Smooth muscle cell (in vitro differentiated cells): ENCODE results near the gene ADGRA1. TPM values are rescaled to one million over a fixed set of nuclear protein-coding genes. Genes with fewer than 3 reads are reported as not detected.

Experiments
- DNase-seq: peaks from one replicate; lab custom pipeline; 2025; ENCODE audit not compliant: unreplicated experiment; lab: John Stamatoyannopoulos, UW
- H2AFZ ChIP-seq: fragments of 200-600 bp; sonication (generic); 2 replicates; pipeline ENCODE4 v1.6.0; 2016; ENCODE audit warnings: antibody characterized with exemption, low read depth, mild to moderate bottlenecking
- H3F3A ChIP-seq: fragments of 200-600 bp; sonication (generic); 2 replicates; pipeline ENCODE4 v1.6.0; 2017; ENCODE audit warnings: antibody characterized with exemption, low read depth
- H3K27ac ChIP-seq: fragments of 200-600 bp; sonication (generic); 2 replicates; pipeline ENCODE4 v1.5.1; 2016; ENCODE audit warnings: low read depth, mild to moderate bottlenecking
- H3K27me3 ChIP-seq: fragments of 200-600 bp; sonication (generic); 2 replicates; pipeline ENCODE4 v1.6.1; 2016; ENCODE audit warnings: low read depth, mild to moderate bottlenecking
- H3K36me3 ChIP-seq: fragments of 200-600 bp; sonication (generic); 2 replicates; pipeline ENCODE4 v1.5.1; 2016; ENCODE audit warnings: low read depth
- H3K4me1 ChIP-seq: fragments of 200-600 bp; sonication (generic); 2 replicates; pipeline ENCODE4 v1.5.1; 2016; ENCODE audit warnings: low read depth
- H3K4me2 ChIP-seq: fragments of 200-600 bp; sonication (generic); 2 replicates; pipeline ENCODE4 v1.6.0; 2016; ENCODE audit warnings: mild to moderate bottlenecking
- H3K4me3 ChIP-seq: fragments of 200-600 bp; sonication (generic); 2 replicates; pipeline ENCODE4 v1.5.1; 2016; ENCODE audit warnings: mild to moderate bottlenecking
- H3K79me2 ChIP-seq: fragments of 200-600 bp; sonication (generic); 2 replicates; pipeline ENCODE4 v1.6.0; 2016; ENCODE audit warnings: low read depth, mild to moderate bottlenecking
- H3K9ac ChIP-seq: fragments of 200-600 bp; sonication (generic); 2 replicates; pipeline ENCODE4 v1.6.0; 2016; ENCODE audit warnings: low read depth
- H3K9me3 ChIP-seq: fragments of 200-600 bp; sonication (generic); replicated peaks from 2 replicates; pipeline ENCODE4 v1.5.1; 2016; ENCODE audit warnings: low read depth
- H4K20me1 ChIP-seq: fragments of 200-600 bp; sonication (generic); 2 replicates; pipeline ENCODE4 v1.6.0; 2016; ENCODE audit warnings: low read depth
- CTCF ChIP-seq: fragments of 200-600 bp; sonication (generic); IDR thresholded peaks from 2 replicates; pipeline ENCODE4 v1.5.1; 2017; ENCODE audit warnings: borderline replicate concordance, mild to moderate bottlenecking, antibody characterized with exemption; ENCODE audit not compliant: insufficient read depth, poor library complexity, severe bottlenecking
- WGBS: methylation state at CpG from one replicate; pipeline ENCODE4 v1.1.7; 2016; ENCODE audit warnings: low lambda C conversion rate; 5-methylcytosine and 5-hydroxymethylcytosine counted together
- polyA plus RNA-seq: library from polyadenylated mRNA; unstranded; fragments of >200 nt; fragmentation: Nextera tagmentation; extraction: Ambion mirVana; gene quantifications from 2 replicates; pipeline ENCODE4 v1.2.1, GENCODE V29; 2016
- total RNA-seq: library from RNA; depleted of rRNA; stranded (reverse); fragments of >200 nt; gene quantifications from 2 replicates; pipeline ENCODE4 v1.2.3, GENCODE V29; 2014

Gene ADGRA1
- total and polyA plus RNA-seq, 2 experiments from 2014 or later = not detected

DNA sequence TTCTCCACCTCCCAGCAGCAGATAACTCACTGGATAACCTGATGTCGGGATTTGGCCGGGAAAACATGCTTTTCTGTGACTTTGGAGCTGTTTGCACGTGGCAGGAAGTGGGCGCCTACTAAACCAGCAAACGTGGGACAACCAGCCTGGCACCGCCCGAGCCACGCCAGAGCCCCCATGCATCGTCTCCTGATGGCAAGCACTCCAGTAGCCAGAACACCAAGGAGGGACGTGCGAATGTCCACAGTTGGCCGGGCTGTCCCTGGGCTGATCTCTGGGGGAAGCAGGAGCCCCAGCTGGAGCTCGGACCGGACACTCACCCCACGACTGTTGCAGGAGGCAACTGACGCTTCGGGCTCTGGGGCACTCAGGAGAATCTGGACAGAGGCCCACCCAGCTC is 7.1 kb downstream of the ADGRA1 start:
- H3K4me1 ChIP-seq = no peaks in the 10 kb centered on the region
- H3K79me2 ChIP-seq = no peaks in the 10 kb centered on the region
- 90% methylated on average over 17 of the region's 17 CpGs for whole genome bisulfite sequencing
- H3K9me3 ChIP-seq = no peaks in the 10 kb centered on the region
- peaks cover 45% of the 10 kb centered on the region for H3K27me3 ChIP-seq
- no peaks in the 10 kb centered on the region for H4K20me1 ChIP-seq
- H3K4me2 ChIP-seq = no peak overlapping the region
- DNase-seq = no peak
- H2AFZ ChIP-seq = no peak overlapping the region
- no peak for TF ChIP-seq CTCF
- H3K4me3 ChIP-seq = no peak overlapping the region
- no peak overlapping the region for H3K9ac ChIP-seq
- no peak overlapping the region for H3K27ac ChIP-seq
- H3F3A ChIP-seq = no peaks in the 10 kb centered on the region
- H3K36me3 ChIP-seq = no peaks in the 10 kb centered on the region

GRCh38 chr10:133095586-133095985 is 7.9 kb downstream of the ADGRA1 start:
- no peaks in the 10 kb centered on the region for H3K9me3 ChIP-seq
- no peak overlapping the region for H3K9ac ChIP-seq

GRCh38 chr10:133096616-133097269 is 9.0 kb downstream of the ADGRA1 start:
- Histone ChIP-seq H3K79me2 (no peaks in the 10 kb centered on the region), H3K4me3 (no peak overlapping the region), H3K9me3 (no peaks in the 10 kb centered on the region), H3K36me3 (no peaks in the 10 kb centered on the region), H3K27me3 (peaks cover 39% of the 10 kb centered on the region), H3K4me2 (no peak overlapping the region), H3F3A (no peaks in the 10 kb centered on the region), H4K20me1 (no peaks in the 10 kb centered on the region), H3K4me1 (no peaks in the 10 kb centered on the region), H2AFZ (no peak overlapping the region), H3K9ac (no peak overlapping the region), H3K27ac (no peak overlapping the region)
- no peak for DNase-seq
- TF ChIP-seq CTCF = no peak
- WGBS = 82% methylated on average over 28 of the region's 28 CpGs

More at GRCh38 chr10:133095586-133095985, 7.9 kb downstream of the ADGRA1 start:
- no peaks in the 10 kb centered on the region for H3K36me3 ChIP-seq
- no peak for DNase-seq
- H3K27ac ChIP-seq = no peak overlapping the region
- TF ChIP-seq CTCF = no peak
- H3F3A ChIP-seq = no peaks in the 10 kb centered on the region
- peaks cover 42% of the 10 kb centered on the region for H3K27me3 ChIP-seq
- 95% methylated on average over 16 of the region's 16 CpGs for WGBS
- H3K79me2 ChIP-seq = no peaks in the 10 kb centered on the region
- no peaks in the 10 kb centered on the region for H4K20me1 ChIP-seq
- H3K4me2 ChIP-seq = no peak overlapping the region
- H2AFZ ChIP-seq = no peak overlapping the region
- H3K4me3 ChIP-seq = no peak overlapping the region
- H3K4me1 ChIP-seq = no peaks in the 10 kb centered on the region

DNA sequence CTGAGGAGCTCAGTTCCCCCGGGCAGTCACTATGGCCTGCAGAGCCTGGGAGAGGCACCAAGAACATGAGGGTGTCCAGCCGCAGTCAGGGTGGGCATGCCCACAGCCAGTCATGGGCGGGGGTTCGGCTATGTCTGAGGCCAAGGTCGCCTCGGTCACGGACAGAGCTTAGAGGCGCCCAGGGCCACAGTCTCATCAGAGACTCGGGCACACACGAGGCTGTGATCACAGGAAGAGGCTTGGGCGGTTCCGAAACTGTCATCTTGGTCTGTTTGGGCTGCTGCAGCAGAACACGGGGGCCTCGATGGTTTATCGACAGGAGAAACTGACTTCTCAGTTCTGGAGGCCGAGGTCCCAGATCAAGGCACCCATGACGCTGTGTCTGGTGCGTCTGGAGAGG is 9.7 kb downstream of the ADGRA1 start:
- Histone ChIP-seq H2AFZ (no peak overlapping the region), H3F3A (no peaks in the 10 kb centered on the region), H3K9ac (no peak overlapping the region), H4K20me1 (no peaks in the 10 kb centered on the region), H3K27ac (no peak overlapping the region), H3K9me3 (no peaks in the 10 kb centered on the region), H3K4me3 (no peak overlapping the region), H3K4me1 (no peaks in the 10 kb centered on the region), H3K27me3 (peaks cover 32% of the 10 kb centered on the region), H3K4me2 (no peak overlapping the region), H3K79me2 (no peaks in the 10 kb centered on the region), H3K36me3 (no peaks in the 10 kb centered on the region)
- TF ChIP-seq CTCF = no peak
- 90% methylated on average over 18 of the region's 18 CpGs for WGBS
- DNase-seq = no peak
